Esophagus squamous epithelium (tissue), 5 donors: ENCODE measurements around the gene ZNF232. TPM values are rescaled to one million over a fixed set of nuclear protein-coding genes. Genes with fewer than 3 reads are reported as not detected.
"Not testable (repeated sequence)": the region's sequence is repeated elsewhere in the genome, so short reads cannot be mapped to it uniquely, and the experiment has no call there.

Source experiments
- DNase-seq: peaks from one replicate; lab custom pipeline; 2025; lab: John Stamatoyannopoulos, UW
- H3K27ac ChIP-seq, 4 donors: fragments of 200-600 bp; sonication (generic); one replicate each; pipeline ENCODE4 v1.5.1; 2016 to 2019; ENCODE audit warnings: mild to moderate bottlenecking in 1 of 4
- H3K27me3 ChIP-seq, 4 donors: fragments of 200-600 bp; sonication (generic); 1 replicate in 3 of 4; 2 replicates in 1 of 4; pipeline versions ENCODE4 v1.5.1 to v1.6.0; 2017 to 2021; ENCODE audit warnings: antibody characterized with exemption in 1 of 4
- H3K36me3 ChIP-seq, 3 donors: fragments of 200-600 bp; sonication (generic); one replicate each; pipeline ENCODE4 v1.5.1; 2016 to 2019
- H3K4me1 ChIP-seq, 3 donors: fragments of 200-600 bp; sonication (generic); one replicate each; pipeline ENCODE4 v1.5.1; 2017 to 2019
- H3K4me3 ChIP-seq, 4 donors: fragments of 200-600 bp; sonication (generic); 1 replicate in 3 of 4; 2 replicates in 1 of 4; pipeline ENCODE4 v1.5.1; 2016 to 2019; ENCODE audit warnings: mild to moderate bottlenecking in 2 of 4, moderate library complexity in 1 of 4
- H3K9me3 ChIP-seq, 3 donors: fragments of 200-600 bp; sonication (generic); one replicate each; pipeline ENCODE4 v1.5.1; 2016 to 2019
- CTCF ChIP-seq, 6 experiments: fragments of 450-650 bp in 4 of 6; fragments of 200-600 bp in 2 of 6; sonication (generic) in 2 of 6; IDR thresholded peaks; one replicate each; pipeline ENCODE4 v1.5.1; 2016 to 2019; ENCODE audit warnings: antibody characterized with exemption in 6 of 6, mild to moderate bottlenecking in 4 of 6, moderate library complexity in 4 of 6
- POLR2A ChIP-seq, 4 donors: fragments of 450-650 bp; IDR thresholded peaks; one replicate each; pipeline ENCODE4 v1.6.1; 2017; ENCODE audit warnings: antibody characterized with exemption in 4 of 4, mild to moderate bottlenecking in 4 of 4, moderate library complexity in 3 of 4
- WGBS, 2 donors: methylation state at CpG; one replicate each; pipeline ENCODE4 v1.1.5; 2018; 5-methylcytosine and 5-hydroxymethylcytosine counted together
- intact Hi-C: fragments of 100-400 bp; cut with DNase I; formaldehyde crosslinking; loops from one replicate; pipeline ENCODE4 v1.15.0; 2022
- total RNA-seq, 4 donors: library from RNA; depleted of rRNA; stranded (reverse); fragments of >200 nt; gene quantifications; one replicate each; pipeline ENCODE4 v1.1.0, GENCODE V29; 2016
- donor health status: DM: yes; HTN: yes; CAD: no.

Gene ZNF232
- 1 to 10 TPM; 4.5 to 7.8 (median 5.8) TPM for total RNA-seq

DNA sequence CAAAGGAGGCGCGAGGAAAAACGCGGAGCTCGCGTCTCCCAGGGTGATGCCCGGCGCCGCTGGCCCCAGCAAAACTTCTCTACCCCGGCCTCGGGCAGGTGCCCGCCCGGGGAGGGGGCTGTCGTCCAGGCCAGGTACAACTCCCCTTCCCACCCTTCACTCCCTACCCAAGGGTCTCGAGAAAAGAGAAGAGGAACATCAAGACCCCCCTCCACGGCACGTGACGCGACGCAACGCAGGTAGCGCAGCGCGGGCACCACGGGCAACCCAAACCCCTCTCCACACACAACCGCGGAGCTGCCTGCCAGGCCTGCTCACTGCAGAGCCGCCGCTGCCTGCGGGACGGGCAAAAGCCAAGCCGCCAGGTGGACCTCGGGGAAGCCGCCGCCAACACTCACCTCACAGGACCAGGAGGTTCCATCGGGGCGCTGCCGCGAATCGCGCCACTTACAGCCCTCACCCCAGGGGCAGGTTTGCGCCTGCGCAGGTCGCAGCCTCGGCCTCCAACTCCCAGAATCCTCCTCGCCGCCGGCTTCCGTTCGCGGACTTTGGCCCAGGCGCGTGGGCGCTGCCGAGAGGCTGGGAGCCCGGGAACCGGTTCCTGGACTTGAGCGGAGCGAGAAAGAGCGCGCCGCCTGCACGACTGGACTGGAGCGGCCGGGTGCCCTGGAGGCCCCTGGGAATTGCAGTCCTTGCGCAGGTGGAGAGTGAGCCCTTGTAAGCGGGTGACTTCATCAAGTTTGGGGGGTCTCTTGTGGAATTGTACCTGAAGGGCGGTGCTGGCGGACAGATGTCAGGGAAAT is at the start of gene ZNF232:
Gene ZNF232, minus strand, starts transcription at position 477 of the 803 bp plus-strand sequence. Its CDS starts 56 bp downstream, at position 421.
- Histone ChIP-seq H3K4me1 (peaks cover 6 to 34% (median 7%) of the 10 kb centered on the region in 3 donors), H3K27me3 (peaks cover 5 to 25% (median 9%) of the 10 kb centered on the region in 4 donors), H3K4me3 (peak within 1 kb of the TSS; percentile 56 to 93 (median 78)), H3K27ac (peak within 1 kb of the TSS; percentile 53 to 83 (median 78)), H3K9me3 (no peaks in the 10 kb centered on the region), H3K36me3 (peaks cover 0 to 30% (median 3%) of the 10 kb centered on the region in 3 donors)
- TF ChIP-seq POLR2A (IDR thresholded peaks at IDR 0.05) (peak in 3 of 4 donors; percentile 49 to 59 (median 53)), CTCF (IDR thresholded peaks at IDR 0.05) (peak in 2 of 6 experiments; percentile 5 to 39)
- intact Hi-C loops = no loop called here
- 0% methylated on average over 2 to 12 of the region's 69 CpGs for WGBS, 2 donors
- peak; percentile 33 for DNase-seq

GRCh38 chr17:5160702-5161101 is 49.0 kb upstream of the ZNF232 start:
- H3K36me3 ChIP-seq, H3K27ac ChIP-seq, H3K9me3 ChIP-seq, H3K4me3 ChIP-seq, intact Hi-C loops, DNase-seq, H3K4me1 ChIP-seq: not testable (repeated sequence)
- 56 to 88% methylated on average over 1 of the region's 1 CpG for WGBS, 2 donors
- peaks cover 0 to 13% (median 0%) of the 10 kb centered on the region in 4 donors for H3K27me3 ChIP-seq

DNA sequence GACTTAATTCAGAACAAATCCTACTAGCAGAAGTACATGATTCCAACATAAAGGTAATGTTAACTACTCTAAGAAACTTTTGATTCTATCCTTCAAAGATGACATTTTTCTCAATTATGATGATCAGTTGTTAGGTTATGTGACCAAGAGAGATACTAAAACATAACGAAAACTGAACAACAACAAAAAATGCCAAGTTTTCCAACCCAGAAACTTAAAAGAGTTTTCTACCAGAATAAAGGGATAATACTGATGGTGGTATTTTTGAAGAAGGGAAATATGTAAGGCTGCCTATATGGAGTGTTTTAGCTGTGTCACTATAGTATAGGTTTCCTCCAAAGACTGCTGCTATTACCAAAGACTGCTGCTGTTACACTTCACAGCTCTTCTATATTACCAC is 34.4 kb upstream of the ZNF232 start:
- H3K27ac ChIP-seq, H3K4me1 ChIP-seq, H3K4me3 ChIP-seq, DNase-seq, H3K36me3 ChIP-seq, intact Hi-C loops, H3K9me3 ChIP-seq: not testable (repeated sequence)
- H3K27me3 ChIP-seq = peaks cover 0 to 26% (median 0%) of the 10 kb centered on the region in 4 donors
- WGBS, 2 donors = 26 to 50% methylated on average over 1 of the region's 1 CpG

DNA sequence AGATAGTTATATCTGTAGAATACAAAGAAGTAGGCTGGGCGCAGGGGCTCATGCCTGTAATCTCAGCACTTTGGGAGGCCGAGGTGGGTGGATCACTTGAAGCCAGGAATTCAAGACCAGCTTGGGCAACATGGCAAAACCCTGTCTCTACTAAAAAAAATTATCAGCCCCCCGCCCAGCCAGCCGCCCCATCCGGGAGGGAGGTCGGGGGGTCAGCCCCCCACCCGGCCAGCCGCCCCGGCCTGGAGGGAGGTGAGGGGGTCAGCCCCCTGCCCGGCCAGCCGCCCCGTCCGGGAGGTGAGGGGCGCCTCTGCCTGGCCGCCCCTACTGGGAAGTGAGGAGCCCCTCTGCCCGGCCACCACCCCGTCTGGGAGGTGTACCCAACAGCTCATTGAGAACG is 31.2 kb upstream of the ZNF232 start:
- WGBS, 2 donors = 100% methylated on average over 2 of the region's 18 CpGs; no CpG with 5 or more reads in 1 of the 2 donors
- H3K36me3 ChIP-seq, intact Hi-C loops, DNase-seq, H3K4me3 ChIP-seq, H3K4me1 ChIP-seq, H3K27me3 ChIP-seq, H3K27ac ChIP-seq, H3K9me3 ChIP-seq: not testable (repeated sequence)

DNA sequence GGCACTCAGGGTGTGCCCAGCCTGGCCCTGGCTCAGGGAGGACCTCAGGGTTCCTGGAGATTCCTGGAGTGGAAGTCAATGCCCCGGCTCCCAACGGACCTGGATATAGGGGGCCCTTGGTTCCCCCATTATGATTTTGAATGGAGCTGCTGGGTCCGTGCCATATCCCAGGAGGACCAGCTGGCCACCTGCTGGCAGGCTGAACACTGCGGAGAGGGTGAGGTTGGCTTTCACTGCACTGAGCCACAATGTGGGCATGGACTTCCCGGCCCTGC is 27.7 kb upstream of the ZNF232 start:
- no peak for DNase-seq
- Histone ChIP-seq H3K4me3 (no peak overlapping the region), H3K9me3 (no peaks in the 10 kb centered on the region), H3K36me3 (no peaks in the 10 kb centered on the region), H3K27me3 (no peaks in the 10 kb centered on the region), H3K4me1 (no peaks in the 10 kb centered on the region), H3K27ac (no peak overlapping the region)
- 80% methylated on average over 2 of the region's 5 CpGs; no CpG with 5 or more reads in 1 of the 2 donors for WGBS, 2 donors
- intact Hi-C loops = no loop called here
- TF ChIP-seq POLR2A (IDR thresholded peaks at IDR 0.05) (no peak), CTCF (IDR thresholded peaks at IDR 0.05) (no peak)

- intact Hi-C loops = no loop called here
- TF ChIP-seq CTCF (IDR thresholded peaks at IDR 0.05) (no peak), POLR2A (IDR thresholded peaks at IDR 0.05) (no peak)
Observed at GRCh38 chr17:5138616-5139457, 27.2 kb upstream of the ZNF232 start.

DNA sequence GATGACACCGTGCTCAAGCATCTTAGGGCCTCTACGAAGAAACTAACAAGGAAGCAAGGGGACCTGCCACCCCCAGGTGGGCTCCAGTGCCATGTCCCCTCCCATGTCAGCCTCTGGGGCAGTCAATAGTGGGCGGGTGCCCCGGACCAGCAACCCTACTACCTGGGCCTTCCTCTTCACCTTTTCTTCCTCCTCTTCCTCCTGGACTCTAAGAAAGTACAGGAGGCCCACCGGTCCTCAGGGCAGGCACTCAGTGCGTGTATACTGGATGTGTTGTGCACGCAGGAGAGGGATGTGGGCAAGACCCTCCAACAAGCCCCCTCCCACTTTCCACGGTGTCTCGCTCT is 26.5 kb upstream of the ZNF232 start:
- intact Hi-C loops, H3K27me3 ChIP-seq, DNase-seq, H3K4me1 ChIP-seq, H3K9me3 ChIP-seq, H3K4me3 ChIP-seq, H3K27ac ChIP-seq, H3K36me3 ChIP-seq: not testable (repeated sequence)
- WGBS, 2 donors = 100% methylated on average over 5 of the region's 9 CpGs; no CpG with 5 or more reads in 1 of the 2 donors

More at GRCh38 chr17:5138616-5139457, 27.2 kb upstream of the ZNF232 start:
- no peaks in the 10 kb centered on the region for H3K9me3 ChIP-seq
- DNase-seq = no peak
- WGBS, 2 donors = 90 to 100% methylated on average over 3 to 7 of the region's 24 CpGs
- no peaks in the 10 kb centered on the region for H3K36me3 ChIP-seq
- no peak overlapping the region for H3K27ac ChIP-seq
- no peaks in the 10 kb centered on the region for H3K4me1 ChIP-seq
- no peak overlapping the region for H3K4me3 ChIP-seq
- no peaks in the 10 kb centered on the region for H3K27me3 ChIP-seq

DNA sequence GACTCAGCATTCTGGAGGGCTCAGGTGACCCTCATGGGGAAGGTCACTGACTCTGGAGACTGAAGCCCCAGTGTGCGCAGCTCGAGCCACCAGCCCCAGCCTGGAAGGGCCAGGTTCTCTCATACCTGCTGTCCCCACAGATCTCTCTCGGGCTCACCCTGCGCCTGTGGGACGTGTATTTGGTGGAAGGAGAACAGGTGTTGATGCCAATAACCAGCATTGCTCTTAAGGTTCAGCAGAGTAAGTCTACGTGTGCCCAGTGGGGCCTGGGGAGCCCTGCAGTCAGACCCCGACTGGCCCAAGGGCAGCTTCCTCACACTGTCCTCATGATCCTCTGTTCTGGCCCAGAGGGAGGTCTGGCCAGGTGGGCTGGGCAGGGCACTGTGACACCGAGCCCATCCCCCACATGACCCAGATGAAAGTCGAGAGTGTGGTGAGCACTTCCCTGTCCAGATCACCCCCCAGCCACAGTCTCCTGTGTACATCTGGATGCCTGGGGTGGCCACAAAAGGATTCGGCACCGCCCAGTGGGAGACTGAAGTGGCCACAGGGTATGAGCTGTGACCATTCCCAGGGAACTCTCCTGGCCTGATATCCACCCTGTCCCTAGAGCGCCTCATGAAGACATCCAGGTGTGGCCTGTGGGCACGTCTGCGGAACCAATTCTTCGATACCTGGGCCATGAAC is 26.0 kb upstream of the ZNF232 start:
- H3K4me3 ChIP-seq, H3K27me3 ChIP-seq, H3K27ac ChIP-seq, DNase-seq, H3K9me3 ChIP-seq, intact Hi-C loops, H3K36me3 ChIP-seq, H3K4me1 ChIP-seq: not testable (repeated sequence)
- WGBS, 2 donors = 89% methylated on average over 5 of the region's 15 CpGs; no CpG with 5 or more reads in 1 of the 2 donors
